Nucleus accumbens (tissue), 56 donors: ENCODE results near the gene SPRY1.

ENCODE experiments used
- DNase-seq, 56 donors: peaks; one replicate each; lab custom pipeline; 2025; lab: John Stamatoyannopoulos, UW

The SPRY1 gene

GRCh38 chr4:123435246-123436113 is 38.9 kb downstream of the SPRY1 start:
- DNase-seq, result no peak

DNA sequence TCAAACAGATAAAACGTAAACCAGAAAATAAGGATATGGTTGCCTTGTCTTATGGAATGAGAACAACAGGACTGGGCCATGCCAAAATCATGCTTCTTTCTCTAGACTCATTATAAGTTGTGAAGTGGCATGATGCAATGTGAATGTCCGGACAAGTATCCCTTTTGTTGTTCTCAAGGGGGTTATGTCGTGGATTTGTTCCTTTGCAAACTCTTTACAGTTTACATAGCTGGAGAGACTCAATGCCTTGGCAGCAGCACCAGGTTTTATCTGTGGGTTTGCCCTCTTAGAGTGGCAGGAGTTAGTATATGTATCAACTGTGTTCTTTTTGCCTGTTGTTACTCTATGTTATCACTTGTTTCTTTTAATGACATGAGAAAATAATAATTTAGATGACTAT is 41.4 kb downstream of the SPRY1 start:
- DNase-seq, result no peak

- peak in 1 of 56 donors; percentile 3 for DNase-seq
Observed at GRCh38 chr4:123443401-123444289, 47.0 kb downstream of the SPRY1 start.

DNA sequence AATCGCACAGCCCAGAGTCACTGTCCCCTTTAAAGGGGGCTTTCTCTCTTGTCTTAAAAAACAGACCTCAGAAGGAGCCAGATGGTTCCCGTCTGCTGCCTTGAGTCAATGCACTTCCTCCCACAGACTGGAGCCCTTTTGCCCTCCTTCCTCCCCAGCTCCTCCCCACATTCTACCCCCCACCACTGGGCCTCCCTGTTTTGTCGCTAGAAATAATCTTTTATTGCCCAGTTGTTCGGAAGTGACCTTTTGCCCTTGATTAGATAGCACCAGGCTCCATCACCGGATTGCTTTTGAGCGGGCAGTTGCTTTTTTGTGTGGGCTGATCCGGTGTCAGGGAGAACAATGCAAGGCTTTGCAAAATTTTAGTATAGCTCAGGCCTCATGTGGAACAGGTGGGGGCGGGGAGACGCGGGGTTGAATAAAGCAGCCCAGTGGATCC is 47.7 kb downstream of the SPRY1 start:
- DNase-seq, result peak in 11 of 56 donors; percentile 2 to 51 (median 13)

DNA sequence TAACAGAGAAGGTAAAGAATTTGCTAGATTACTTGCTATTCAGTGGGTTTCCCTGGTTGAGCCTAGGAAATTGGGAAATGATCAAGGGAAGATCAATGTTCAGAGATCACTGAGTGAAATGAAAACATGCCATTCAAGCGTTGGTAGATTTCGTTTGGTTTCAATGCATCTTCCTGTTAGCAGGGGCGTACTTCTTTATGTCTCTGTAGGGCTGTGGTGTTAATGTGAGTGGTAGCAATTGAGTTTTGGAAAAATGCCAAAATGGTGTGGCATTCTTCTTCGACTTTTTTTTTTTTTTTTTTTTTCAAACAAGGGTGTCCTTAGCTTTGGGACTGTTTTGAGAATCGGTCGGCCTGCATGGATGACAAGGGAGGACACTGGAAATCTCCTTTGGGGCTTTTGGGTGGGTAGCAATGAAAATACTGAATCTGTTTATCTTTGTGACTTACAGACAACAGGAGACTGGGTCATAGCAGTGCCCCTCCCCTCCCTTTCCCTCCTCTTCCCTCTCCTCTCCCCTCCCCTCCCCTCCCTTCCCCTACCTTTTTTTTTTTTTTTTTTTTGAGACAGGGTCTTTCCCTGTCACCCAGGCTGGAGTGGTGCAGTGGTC is 50.4 kb downstream of the SPRY1 start:
- DNase-seq, result no peak

DNA sequence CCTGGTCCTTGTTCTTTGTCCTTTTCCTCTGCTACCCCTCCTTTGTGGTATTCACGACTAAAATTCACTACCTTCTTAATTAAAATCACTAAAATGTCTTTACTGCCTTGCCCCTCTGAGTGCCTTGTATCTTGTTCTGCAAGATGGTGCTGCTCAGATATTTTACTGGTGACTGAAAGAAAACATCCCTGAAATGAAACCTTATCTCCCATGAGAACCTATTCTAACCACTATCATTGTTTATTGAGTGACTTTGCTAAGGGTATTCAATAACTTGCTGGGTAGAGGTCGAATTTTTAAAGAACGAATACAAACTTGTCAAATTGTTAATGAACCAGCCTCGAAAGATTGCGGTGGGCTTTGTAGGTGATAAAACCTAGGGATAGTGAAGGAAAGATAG is 52.8 kb downstream of the SPRY1 start:
- no peak for DNase-seq

- no peak for DNase-seq
Observed at GRCh38 chr4:123449780-123450179, 53.2 kb downstream of the SPRY1 start.

GRCh38 chr4:123450393-123450792 is 53.8 kb downstream of the SPRY1 start:
- DNase-seq, result no peak

GRCh38 chr4:123452616-123453015 is 56.0 kb downstream of the SPRY1 start:
- peak in 20 of 56 donors; percentile 3 to 68 (median 18) for DNase-seq

GRCh38 chr4:123453061-123453680 is 56.6 kb downstream of the SPRY1 start:
- no peak for DNase-seq
